Measurements from ENCODE around the gene EXOC3L4.

DNA sequence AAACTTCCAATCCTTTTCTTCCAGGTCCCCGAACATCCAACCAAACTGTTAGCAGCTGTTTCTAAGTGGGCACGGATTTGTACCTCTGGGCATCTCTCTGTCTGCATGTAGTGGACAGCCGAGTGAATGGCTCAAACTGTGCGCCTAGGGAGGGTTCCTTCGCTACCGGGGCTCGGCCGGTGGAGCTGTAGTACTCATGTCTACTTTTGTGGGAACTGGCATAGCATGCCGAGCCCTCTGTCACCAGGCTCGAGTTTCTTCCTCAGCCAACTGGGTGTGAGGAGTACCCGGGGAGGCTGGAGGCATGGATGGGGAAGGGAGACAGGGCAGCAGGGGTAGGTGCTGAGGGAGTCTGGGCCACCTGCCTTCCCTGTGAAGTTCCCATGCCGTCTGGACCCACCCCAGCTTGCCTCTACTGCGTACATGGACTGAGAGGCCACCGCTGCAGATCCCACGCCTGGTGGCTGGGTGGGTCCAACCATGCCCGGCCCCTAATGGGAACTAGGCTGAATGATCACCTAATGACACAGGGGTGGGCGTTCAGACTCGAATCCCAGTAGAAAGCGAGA, 51.7 kb downstream of the EXOC3L4 start:
- TF ChIP-seq, protein P1, sequence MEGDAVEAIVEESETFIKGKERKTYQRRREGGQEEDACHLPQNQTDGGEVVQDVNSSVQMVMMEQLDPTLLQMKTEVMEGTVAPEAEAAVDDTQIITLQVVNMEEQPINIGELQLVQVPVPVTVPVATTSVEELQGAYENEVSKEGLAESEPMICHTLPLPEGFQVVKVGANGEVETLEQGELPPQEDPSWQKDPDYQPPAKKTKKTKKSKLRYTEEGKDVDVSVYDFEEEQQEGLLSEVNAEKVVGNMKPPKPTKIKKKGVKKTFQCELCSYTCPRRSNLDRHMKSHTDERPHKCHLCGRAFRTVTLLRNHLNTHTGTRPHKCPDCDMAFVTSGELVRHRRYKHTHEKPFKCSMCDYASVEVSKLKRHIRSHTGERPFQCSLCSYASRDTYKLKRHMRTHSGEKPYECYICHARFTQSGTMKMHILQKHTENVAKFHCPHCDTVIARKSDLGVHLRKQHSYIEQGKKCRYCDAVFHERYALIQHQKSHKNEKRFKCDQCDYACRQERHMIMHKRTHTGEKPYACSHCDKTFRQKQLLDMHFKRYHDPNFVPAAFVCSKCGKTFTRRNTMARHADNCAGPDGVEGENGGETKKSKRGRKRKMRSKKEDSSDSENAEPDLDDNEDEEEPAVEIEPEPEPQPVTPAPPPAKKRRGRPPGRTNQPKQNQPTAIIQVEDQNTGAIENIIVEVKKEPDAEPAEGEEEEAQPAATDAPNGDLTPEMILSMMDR (IDR thresholded peaks at IDR 0.05), result no peak
- no peak for TF ChIP-seq ZFX (IDR thresholded peaks at IDR 0.05; ENCODE audit: borderline replicate concordance)
